Measurements from ENCODE around the gene MALSU1. TPM values are rescaled to one million over a fixed set of nuclear protein-coding genes. Genes with fewer than 3 reads are reported as not detected.

The MALSU1 gene
- total and polyA plus RNA-seq, 2 of the 13 experiments (the other 11 are each of a cell fraction or from before 2014, with no cell fraction given): 72.0 to 141 TPM

- peak; percentile 63; the same call in 1 of the 2 replicates for TF ChIP-seq ZNF639 (CRISPR knock-in tag; conservative IDR thresholded peaks at IDR 0.05)
- TF ChIP-seq TIGD3 (CRISPR knock-in tag; IDR thresholded peaks at IDR 0.05; ENCODE audit: borderline replicate concordance): no peak
- TF ChIP-seq ZNF562 (CRISPR knock-in tag; IDR thresholded peaks at IDR 0.05; ENCODE audit: borderline replicate concordance): no peak
- peak; percentile 48; the same call in 1 of the 2 replicates for TF ChIP-seq GLI4 (CRISPR knock-in tag; IDR thresholded peaks at IDR 0.05; ENCODE audit: borderline replicate concordance)
- TF ChIP-seq MIER2 (CRISPR knock-in tag; IDR thresholded peaks at IDR 0.05): no peak
- TF ChIP-seq TCF7L2 (IDR thresholded peaks at IDR 0.05; ENCODE audit: low read depth, low read length): no peak
- TF ChIP-seq POLR2AphosphoS5 (IDR thresholded peaks at IDR 0.05; ENCODE audit: low read depth, low read length): peak; percentile 93
- TF ChIP-seq GATA4 (IDR thresholded peaks at IDR 0.05; ENCODE audit: borderline replicate concordance, low read depth): peak; percentile 44; the same call in 1 of the 2 replicates
- TF ChIP-seq ZNF260 (CRISPR knock-in tag; IDR thresholded peaks at IDR 0.05; ENCODE audit: borderline replicate concordance, low read depth): no peak
- no peak for TF ChIP-seq MBNL3 (CRISPR knock-in tag; conservative IDR thresholded peaks at IDR 0.05)
- peak; percentile 83 for TF ChIP-seq ZNF18 (CRISPR knock-in tag; IDR thresholded peaks at IDR 0.05; ENCODE audit: insufficient replicate concordance)
- TF ChIP-seq MAF1 (CRISPR knock-in tag; IDR thresholded peaks at IDR 0.05; ENCODE audit: borderline replicate concordance): 0 out of 2 replicates have a peak, but pooled peaks have one; percentile 48
- TF ChIP-seq ETS1 (CRISPR knock-in tag; IDR thresholded peaks at IDR 0.05): no peak
- TF ChIP-seq ZNF530 (CRISPR knock-in tag; IDR thresholded peaks at IDR 0.05; ENCODE audit: low read depth): no peak
- TF ChIP-seq ASH2L (IDR thresholded peaks at IDR 0.05; ENCODE audit: insufficient read length, low read depth, low read length): peak; percentile 90
- no peak for TF ChIP-seq TRIM24 (CRISPR knock-in tag; IDR thresholded peaks at IDR 0.05)
- no peak for TF ChIP-seq HMGA1 (CRISPR knock-in tag; conservative IDR thresholded peaks at IDR 0.05)
- peak; percentile 85 for TF ChIP-seq ZNF784 (CRISPR knock-in tag; IDR thresholded peaks at IDR 0.05; ENCODE audit: borderline replicate concordance)
- TF ChIP-seq U2AF2 (IDR thresholded peaks at IDR 0.05; ENCODE audit: low read depth, low read length): no peak
- TF ChIP-seq MXD1 (CRISPR knock-in tag; IDR thresholded peaks at IDR 0.05): peak; percentile 93
These were observed at the start of gene MALSU1 (continued) for GRCh38 chr7:23298885-23299769.
